Body of pancreas (tissue), 4 donors: ENCODE data around the gene SOCS1.

Experiments used
- CTCF ChIP-seq, 7 experiments: fragments of 450-650 bp in 4 of 7; fragments of 200-600 bp in 3 of 7; sonication (generic) in 3 of 7; IDR thresholded peaks; one replicate each; pipeline ENCODE4 v1.5.1; 2016 to 2019; ENCODE audit warnings: antibody characterized with exemption in 7 of 7
- POLR2A ChIP-seq, 3 donors: fragments of 450-650 bp; IDR thresholded peaks; one replicate each; pipeline ENCODE4 v1.6.1; 2016; ENCODE audit warnings: antibody characterized with exemption in 3 of 3, mild to moderate bottlenecking in 2 of 3

- TF ChIP-seq POLR2A (IDR thresholded peaks at IDR 0.05) (no peak), CTCF (IDR thresholded peaks at IDR 0.05) (no peak)
Observed at GRCh38 chr16:11278681-11279628, 23.0 kb upstream of the SOCS1 start.
